Neural cell (in vitro differentiated cells): ENCODE measurements around the gene ATG7. TPM values are rescaled to one million over a fixed set of nuclear protein-coding genes. Genes with fewer than 3 reads are reported as not detected.

Experiments used
- H2AFZ ChIP-seq: fragments of 200-600, 300-800 bp; sonication (generic), shearing (Covaris generic); 2 replicates; pipeline ENCODE4 v1.6.0; 2014; ENCODE audit warnings: low read depth, mild to moderate bottlenecking, antibody characterized with exemption, low read length, moderate library complexity
- H3F3A ChIP-seq: fragments of 200-600 bp; shearing (Covaris generic); 2 replicates; pipeline ENCODE4 v1.6.1; 2016; ENCODE audit warnings: mild to moderate bottlenecking, moderate library complexity, mixed read lengths, antibody characterized with exemption, low read length; ENCODE audit not compliant: insufficient read depth, poor library complexity, severe bottlenecking
- H3K27ac ChIP-seq: fragments of 200-600, 300-800 bp; sonication (generic), shearing (Covaris generic); 2 replicates; pipeline ENCODE4 v1.5.1; 2014; ENCODE audit warnings: mild to moderate bottlenecking, low read length, moderate library complexity
- H3K27me3 ChIP-seq: fragments of 300-800, 200-600 bp; sonication (generic), shearing (Covaris generic); 2 replicates; pipeline ENCODE4 v1.6.0; 2014; ENCODE audit warnings: mild to moderate bottlenecking, low read depth, low read length, moderate library complexity; ENCODE audit not compliant: insufficient read depth
- H3K36me3 ChIP-seq: fragments of 300-800, 200-600 bp; sonication (generic), shearing (Covaris generic); 2 replicates; pipeline ENCODE4 v1.5.1; 2014; ENCODE audit warnings: mild to moderate bottlenecking, antibody characterized with exemption, low read length, moderate library complexity; ENCODE audit not compliant: insufficient read depth
- H3K4me2 ChIP-seq: fragments of 300-800, 200-600 bp; sonication (generic), shearing (Covaris generic); 2 replicates; pipeline ENCODE4 v1.6.0; 2014; ENCODE audit warnings: mild to moderate bottlenecking, low read length
- H3K4me3 ChIP-seq: fragments of 300-800, 200-600 bp; sonication (generic), shearing (Covaris generic); 2 replicates; pipeline ENCODE4 v1.5.1; 2014; ENCODE audit warnings: mild to moderate bottlenecking, low read length, moderate library complexity
- H3K79me2 ChIP-seq: fragments of 200-600 bp; shearing (Covaris generic); replicated peaks from 2 replicates; pipeline ENCODE4 v1.6.0; 2014; ENCODE audit warnings: mild to moderate bottlenecking, low read length, moderate library complexity; ENCODE audit not compliant: insufficient read depth
- H3K9ac ChIP-seq: fragments of 300-800, 200-600 bp; sonication (generic), shearing (Covaris generic); 2 replicates; pipeline ENCODE4 v1.6.1; 2016; ENCODE audit warnings: mild to moderate bottlenecking, low read length, mixed read lengths
- H3K9me2 ChIP-seq: fragments of 200-600 bp; shearing (Covaris generic); 2 replicates; pipeline ENCODE4 v1.6.1; 2016; ENCODE audit warnings: mild to moderate bottlenecking, low read length, mixed read lengths; ENCODE audit not compliant: insufficient read depth
- H3K9me3 ChIP-seq: fragments of 200-600, 300-800 bp; sonication (generic), shearing (Covaris generic); 2 replicates; pipeline ENCODE4 v1.6.1; 2016; ENCODE audit warnings: mild to moderate bottlenecking, mixed run types, low read length, moderate library complexity, mixed read lengths
- H4K20me1 ChIP-seq: fragments of 200-600 bp; shearing (Covaris generic); 2 replicates; pipeline ENCODE4 v1.6.1; 2016; ENCODE audit warnings: mild to moderate bottlenecking, mixed run types; ENCODE audit not compliant: insufficient read depth
- EP300 ChIP-seq: fragments of 450-650 bp; conservative IDR thresholded peaks from 2 replicates; pipeline ENCODE4 v1.6.1; 2014; ENCODE audit warnings: antibody characterized with exemption, mild to moderate bottlenecking, moderate library complexity; ENCODE audit not compliant: poor library complexity, severe bottlenecking
- EZH2 ChIP-seq: fragments of 200-600, 300-800 bp; shearing (Covaris generic), sonication (generic); IDR thresholded peaks from 2 replicates; pipeline ENCODE4 v1.6.1; 2014; ENCODE audit warnings: antibody characterized with exemption, low read length, borderline replicate concordance, mild to moderate bottlenecking; ENCODE audit not compliant: insufficient read depth, poor library complexity, severe bottlenecking
- MXI1 ChIP-seq: fragments of 450-650 bp; conservative IDR thresholded peaks from 2 replicates; pipeline ENCODE4 v1.6.1; 2014; ENCODE audit warnings: antibody characterized with exemption, mild to moderate bottlenecking; ENCODE audit not compliant: poor library complexity, severe bottlenecking
- POLR2AphosphoS5 ChIP-seq: IDR thresholded peaks from 2 replicates; pipeline ENCODE4 v1.6.1; 2012
- RAD21 ChIP-seq: fragments of 450-650 bp; conservative IDR thresholded peaks from 2 replicates; pipeline ENCODE4 v1.6.1; 2014; ENCODE audit warnings: antibody characterized with exemption, mild to moderate bottlenecking, moderate library complexity
- SMC3 ChIP-seq: fragments of 450-650 bp; conservative IDR thresholded peaks from 2 replicates; pipeline ENCODE4 v1.6.1; 2014; ENCODE audit warnings: antibody characterized with exemption, mild to moderate bottlenecking, moderate library complexity; ENCODE audit not compliant: poor library complexity
- TAF1 ChIP-seq: IDR thresholded peaks from 2 replicates; pipeline ENCODE4 v1.6.1; 2012; ENCODE audit warnings: low read depth
- polyA plus RNA-seq: library from polyadenylated mRNA; depleted of rRNA; stranded (reverse); fragments of >200 nt; gene quantifications from 2 replicates; pipeline ENCODE4 v1.2.3, GENCODE V29; 2014
- TF ChIP-seq, protein P1 (sequence below): fragments of 450-650 bp; IDR thresholded peaks from 2 replicates; pipeline ENCODE4 v1.5.1; 2014; ENCODE audit warnings: antibody characterized with exemption, mild to moderate bottlenecking, moderate library complexity; ENCODE audit not compliant: poor library complexity, severe bottlenecking
- TF ChIP-seq, protein P2 (sequence below): IDR thresholded peaks from 2 replicates; pipeline ENCODE4 v1.6.1; 2012; ENCODE audit warnings: borderline replicate concordance

The ATG7 gene
- polyA plus RNA-seq, 1 donor from 2014 or later = 28.8 TPM

DNA sequence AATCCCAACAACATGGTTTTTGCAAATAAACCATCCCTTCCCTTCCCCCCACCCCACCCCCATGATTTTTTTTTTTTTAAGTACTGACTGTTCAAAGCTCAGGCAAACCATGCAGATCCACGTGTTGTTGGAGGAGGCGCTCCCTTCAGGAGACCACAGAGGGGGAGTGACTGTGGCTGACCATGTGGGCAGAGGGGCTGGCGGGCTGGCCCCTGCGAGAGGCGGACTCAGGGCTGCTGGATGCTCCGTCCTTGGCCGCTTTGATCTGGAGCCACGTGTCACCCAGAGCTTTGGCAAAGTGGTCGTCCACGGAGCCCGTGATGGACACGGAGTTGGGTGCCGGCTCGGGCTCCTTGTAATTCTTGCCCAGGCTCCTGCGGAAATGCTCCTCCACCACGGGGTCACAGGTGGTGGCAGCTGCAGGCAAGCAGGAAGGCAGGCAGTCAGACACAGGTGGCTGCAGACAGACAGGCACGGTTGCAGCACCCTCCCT, 286.3 kb downstream of the ATG7 start:
- no peak overlapping the region for H3K27ac ChIP-seq
- H3K4me3 ChIP-seq = no peak overlapping the region
- no peak overlapping the region for H3K4me2 ChIP-seq
- no peaks in the 10 kb centered on the region for H3K79me2 ChIP-seq
- H3K27me3 ChIP-seq = no peaks in the 10 kb centered on the region
- H3K9me2 ChIP-seq = no peaks in the 10 kb centered on the region
- no peaks in the 10 kb centered on the region for H3K9me3 ChIP-seq
- no peak overlapping the region for H3K9ac ChIP-seq
- no peaks in the 10 kb centered on the region for H3K36me3 ChIP-seq
- no peaks in the 10 kb centered on the region for H4K20me1 ChIP-seq
- no peak overlapping the region for H2AFZ ChIP-seq
- TF ChIP-seq RAD21 = no peak
- TF ChIP-seq TAF1 = no peak
- TF ChIP-seq POLR2AphosphoS5 = no peak
- TF ChIP-seq MXI1 = no peak
- no peak for TF ChIP-seq EZH2
- no peak for TF ChIP-seq SMC3
- TF ChIP-seq, protein P1, sequence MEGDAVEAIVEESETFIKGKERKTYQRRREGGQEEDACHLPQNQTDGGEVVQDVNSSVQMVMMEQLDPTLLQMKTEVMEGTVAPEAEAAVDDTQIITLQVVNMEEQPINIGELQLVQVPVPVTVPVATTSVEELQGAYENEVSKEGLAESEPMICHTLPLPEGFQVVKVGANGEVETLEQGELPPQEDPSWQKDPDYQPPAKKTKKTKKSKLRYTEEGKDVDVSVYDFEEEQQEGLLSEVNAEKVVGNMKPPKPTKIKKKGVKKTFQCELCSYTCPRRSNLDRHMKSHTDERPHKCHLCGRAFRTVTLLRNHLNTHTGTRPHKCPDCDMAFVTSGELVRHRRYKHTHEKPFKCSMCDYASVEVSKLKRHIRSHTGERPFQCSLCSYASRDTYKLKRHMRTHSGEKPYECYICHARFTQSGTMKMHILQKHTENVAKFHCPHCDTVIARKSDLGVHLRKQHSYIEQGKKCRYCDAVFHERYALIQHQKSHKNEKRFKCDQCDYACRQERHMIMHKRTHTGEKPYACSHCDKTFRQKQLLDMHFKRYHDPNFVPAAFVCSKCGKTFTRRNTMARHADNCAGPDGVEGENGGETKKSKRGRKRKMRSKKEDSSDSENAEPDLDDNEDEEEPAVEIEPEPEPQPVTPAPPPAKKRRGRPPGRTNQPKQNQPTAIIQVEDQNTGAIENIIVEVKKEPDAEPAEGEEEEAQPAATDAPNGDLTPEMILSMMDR = no peak
- no peak for TF ChIP-seq EP300
- TF ChIP-seq, protein P2, sequence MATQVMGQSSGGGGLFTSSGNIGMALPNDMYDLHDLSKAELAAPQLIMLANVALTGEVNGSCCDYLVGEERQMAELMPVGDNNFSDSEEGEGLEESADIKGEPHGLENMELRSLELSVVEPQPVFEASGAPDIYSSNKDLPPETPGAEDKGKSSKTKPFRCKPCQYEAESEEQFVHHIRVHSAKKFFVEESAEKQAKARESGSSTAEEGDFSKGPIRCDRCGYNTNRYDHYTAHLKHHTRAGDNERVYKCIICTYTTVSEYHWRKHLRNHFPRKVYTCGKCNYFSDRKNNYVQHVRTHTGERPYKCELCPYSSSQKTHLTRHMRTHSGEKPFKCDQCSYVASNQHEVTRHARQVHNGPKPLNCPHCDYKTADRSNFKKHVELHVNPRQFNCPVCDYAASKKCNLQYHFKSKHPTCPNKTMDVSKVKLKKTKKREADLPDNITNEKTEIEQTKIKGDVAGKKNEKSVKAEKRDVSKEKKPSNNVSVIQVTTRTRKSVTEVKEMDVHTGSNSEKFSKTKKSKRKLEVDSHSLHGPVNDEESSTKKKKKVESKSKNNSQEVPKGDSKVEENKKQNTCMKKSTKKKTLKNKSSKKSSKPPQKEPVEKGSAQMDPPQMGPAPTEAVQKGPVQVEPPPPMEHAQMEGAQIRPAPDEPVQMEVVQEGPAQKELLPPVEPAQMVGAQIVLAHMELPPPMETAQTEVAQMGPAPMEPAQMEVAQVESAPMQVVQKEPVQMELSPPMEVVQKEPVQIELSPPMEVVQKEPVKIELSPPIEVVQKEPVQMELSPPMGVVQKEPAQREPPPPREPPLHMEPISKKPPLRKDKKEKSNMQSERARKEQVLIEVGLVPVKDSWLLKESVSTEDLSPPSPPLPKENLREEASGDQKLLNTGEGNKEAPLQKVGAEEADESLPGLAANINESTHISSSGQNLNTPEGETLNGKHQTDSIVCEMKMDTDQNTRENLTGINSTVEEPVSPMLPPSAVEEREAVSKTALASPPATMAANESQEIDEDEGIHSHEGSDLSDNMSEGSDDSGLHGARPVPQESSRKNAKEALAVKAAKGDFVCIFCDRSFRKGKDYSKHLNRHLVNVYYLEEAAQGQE = no peak
- no peaks in the 10 kb centered on the region for H3F3A ChIP-seq

DNA sequence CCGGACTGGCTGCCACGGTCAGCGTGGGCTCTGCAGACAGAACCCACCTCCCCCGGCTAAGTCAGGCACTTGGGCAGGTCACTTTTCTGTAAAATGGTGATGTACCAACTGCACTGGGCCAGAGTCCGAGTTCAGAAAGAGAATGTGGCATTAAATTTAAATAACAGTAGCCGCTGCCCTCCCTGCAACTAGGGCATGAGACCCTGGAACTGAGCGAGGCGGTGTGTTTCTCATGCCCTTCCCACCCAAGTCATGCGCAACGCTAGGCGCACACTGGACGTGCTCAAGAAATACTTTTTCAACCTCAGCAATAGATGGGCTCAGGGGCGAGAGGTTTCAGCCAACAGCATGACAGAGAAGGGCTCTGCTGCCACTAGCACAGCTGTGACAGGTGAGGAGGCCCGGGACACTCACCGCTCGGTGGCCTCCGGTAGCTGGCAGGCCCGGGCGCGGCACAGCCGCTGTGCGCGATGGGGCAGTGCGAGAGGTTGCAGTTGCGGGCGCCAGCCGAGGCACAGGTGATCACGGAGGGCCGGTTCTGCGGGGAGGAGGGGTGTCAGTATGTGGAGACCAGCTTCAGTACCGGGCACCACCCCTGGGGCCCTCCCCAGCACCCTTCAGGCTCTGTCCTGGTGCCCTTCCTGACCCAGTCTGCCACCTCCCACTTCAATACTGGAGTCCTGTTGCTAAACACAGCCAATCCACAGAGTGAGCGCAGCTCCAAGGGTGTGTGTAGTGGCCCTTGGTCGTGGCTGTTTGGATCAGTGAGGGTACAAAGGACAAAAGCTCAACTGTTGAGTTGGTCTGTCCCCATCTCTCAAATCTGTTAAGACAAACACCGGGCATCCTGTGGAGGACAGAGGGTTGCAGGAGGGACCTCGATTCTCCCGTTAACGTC, 287.0 kb downstream of the ATG7 start:
- H2AFZ ChIP-seq = no peak overlapping the region
- H3K4me3 ChIP-seq = no peak overlapping the region
- no peaks in the 10 kb centered on the region for H3F3A ChIP-seq
- H3K36me3 ChIP-seq = no peaks in the 10 kb centered on the region
- H3K4me2 ChIP-seq = no peak overlapping the region
- no peak overlapping the region for H3K27ac ChIP-seq
- no peak overlapping the region for H3K9ac ChIP-seq
- no peaks in the 10 kb centered on the region for H3K79me2 ChIP-seq
- no peaks in the 10 kb centered on the region for H4K20me1 ChIP-seq
- H3K9me2 ChIP-seq = no peaks in the 10 kb centered on the region
- TF ChIP-seq EZH2 = no peak
- TF ChIP-seq TAF1 = no peak
- TF ChIP-seq, protein P1 = no peak
- TF ChIP-seq RAD21 = no peak
- TF ChIP-seq, protein P2 = no peak
- no peak for TF ChIP-seq SMC3
- TF ChIP-seq MXI1 = no peak
- no peak for TF ChIP-seq POLR2AphosphoS5
- no peak for TF ChIP-seq EP300
- no peaks in the 10 kb centered on the region for H3K9me3 ChIP-seq
- no peaks in the 10 kb centered on the region for H3K27me3 ChIP-seq
